GM19193 (cell line): Measurements from ENCODE around the gene C21orf91.

Experiments used
- POLR2A ChIP-seq: IDR thresholded peaks from 4 replicates; pipeline ENCODE4 v1.6.1; 2011; ENCODE audit not compliant: insufficient read depth, insufficient read length; ENCODE audit errors: extremely low read depth

The C21orf91 gene

GRCh38 chr21:17805966-17806365 is 13.2 kb downstream of the C21orf91 start:
- TF ChIP-seq POLR2A: no peak

DNA sequence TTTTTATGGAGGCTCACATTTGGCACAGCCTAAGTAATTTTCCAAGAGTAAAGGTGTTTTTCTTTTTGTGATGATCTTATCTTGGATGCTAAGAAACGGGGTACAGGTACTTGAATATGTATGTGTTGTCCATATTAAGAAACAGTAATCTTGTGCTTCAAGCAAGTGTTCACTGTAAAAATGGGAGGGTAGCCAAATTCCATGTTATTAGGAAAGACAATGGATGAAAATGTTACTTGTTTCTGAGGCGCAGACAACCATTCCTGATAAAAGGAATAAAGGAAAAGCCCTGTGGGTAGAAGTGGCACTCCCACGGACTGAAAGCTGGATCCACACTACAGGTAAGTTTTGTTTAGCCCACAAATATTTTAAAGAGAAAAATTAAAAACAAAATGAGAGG is 15.6 kb downstream of the C21orf91 start:
- TF ChIP-seq POLR2A: no peak

- TF ChIP-seq POLR2A: no peak
Measured at GRCh38 chr21:17802572-17802971, 16.6 kb downstream of the C21orf91 start.

- TF ChIP-seq POLR2A: no peak
Measured at GRCh38 chr21:17799414-17800164, 19.6 kb downstream of the C21orf91 start.

- TF ChIP-seq POLR2A: no peak
Measured at GRCh38 chr21:17798796-17799195, 20.4 kb downstream of the C21orf91 start.

- no peak for TF ChIP-seq POLR2A
Measured at GRCh38 chr21:17797967-17798366, 21.2 kb downstream of the C21orf91 start.

- TF ChIP-seq POLR2A: no peak
Measured at GRCh38 chr21:17796503-17796902, 22.7 kb downstream of the C21orf91 start.

DNA sequence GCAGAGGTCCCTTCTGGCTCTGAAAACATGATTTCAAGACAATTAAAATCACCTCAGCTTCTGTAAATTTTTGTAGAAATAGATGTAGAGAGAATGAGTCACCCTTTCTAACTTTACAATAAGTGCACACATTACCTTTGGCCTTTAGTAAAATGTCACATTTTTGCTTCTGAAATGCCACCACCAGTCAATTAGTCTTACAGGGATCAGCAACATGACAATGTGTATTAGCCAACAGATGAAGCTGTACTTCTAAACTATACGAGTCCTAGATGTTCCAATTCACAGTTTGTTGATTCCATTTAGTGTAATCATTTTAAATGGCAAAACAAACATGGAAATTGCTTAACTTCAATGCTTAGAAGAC is 23.1 kb downstream of the C21orf91 start:
- no peak for TF ChIP-seq POLR2A

GRCh38 chr21:17795146-17796036 is 23.8 kb downstream of the C21orf91 start:
- no peak for TF ChIP-seq POLR2A

GRCh38 chr21:17794518-17795145 is 24.5 kb downstream of the C21orf91 start:
- TF ChIP-seq POLR2A: no peak

- no peak for TF ChIP-seq POLR2A
Measured at GRCh38 chr21:17793246-17794123, 25.7 kb downstream of the C21orf91 start.

GRCh38 chr21:17789656-17790055 is 29.5 kb downstream of the C21orf91 start:
- TF ChIP-seq POLR2A: no peak

DNA sequence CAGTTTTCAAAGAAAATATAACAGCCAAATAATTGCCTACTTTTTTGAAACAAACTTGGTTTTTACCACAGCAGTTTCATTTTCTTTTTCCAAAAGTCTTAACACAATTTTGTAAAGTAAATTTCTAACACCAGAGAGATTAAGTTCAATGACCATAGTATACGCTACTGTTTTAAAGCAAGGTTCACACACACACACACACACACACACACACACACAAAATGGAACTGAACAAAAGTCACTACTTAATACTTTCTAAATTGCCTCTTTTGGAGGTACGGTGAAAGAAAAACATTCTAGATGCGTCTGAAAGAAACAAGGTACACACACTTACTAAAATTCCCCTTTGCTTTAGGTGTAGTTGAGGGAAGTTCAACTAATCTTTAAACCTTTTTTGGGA is 30.1 kb downstream of the C21orf91 start:
- TF ChIP-seq POLR2A: no peak

DNA sequence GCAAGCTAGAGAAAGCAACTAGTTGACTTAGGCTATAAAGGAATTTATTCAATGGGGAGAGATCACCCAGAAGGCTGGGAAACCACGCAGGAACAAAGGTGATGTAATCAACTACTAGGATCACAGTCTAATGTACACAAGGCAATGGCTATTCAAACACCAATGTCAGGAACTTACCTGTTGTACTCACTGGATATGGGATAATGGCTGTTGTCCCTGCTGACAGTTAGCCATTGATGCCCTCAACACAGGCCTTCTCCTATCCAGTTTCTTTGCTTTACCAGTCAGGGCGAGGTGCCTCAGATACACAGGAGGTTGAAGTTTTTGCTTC is 32.3 kb downstream of the C21orf91 start:
- no peak for TF ChIP-seq POLR2A
